HCT116 (cell line): Measurements from ENCODE around the gene NSF. TPM values are rescaled to one million over a fixed set of nuclear protein-coding genes. Genes with fewer than 3 reads are reported as not detected.

Experiments
- ATAC-seq: fragments of 200-7000 bp; cut with Tn5 transposase; 2 replicates; pipeline ENCODE4 v1.9.1; 2020; ENCODE audit warnings: mild to moderate bottlenecking, moderate library complexity
- BruUV-seq: library from RNA; stranded (reverse); fragments of 400-500 nt; replicated peaks from 2 replicates; lab custom pipeline; 2021; lab: Mats Ljungman, UMichigan
- CTCF ChIA-PET: fragments of 300-600 bp; sonication (Branson Sonifier 250); formaldehyde crosslinking; loops from one replicate; lab custom pipeline; 2021; ENCODE audit warnings: antibody characterized with exemption; lab: Charles Lee
- POLR2A ChIA-PET: fragments of 300-600, 350-600 bp; sonication (Branson Sonifier 250); formaldehyde crosslinking; loops from one replicate; lab custom pipeline; 2021; ENCODE audit warnings: antibody characterized with exemption; lab: Charles Lee
- RAD21 ChIA-PET, 2 experiments: fragments of 300-600 bp; sonication (Branson Sonifier 250); formaldehyde crosslinking; loops; one replicate each; lab custom pipeline; 2023; ENCODE audit warnings: low total read pairs in 2 of 2; ENCODE audit not compliant: uncharacterized antibody in 2 of 2, unreplicated experiment in 2 of 2, low non-redundant PET in 1 of 2; lab: Charles Lee
- DNase-seq: peaks from one replicate; pipeline ENCODE4 v3.0.0-alpha.2; 2010; ENCODE audit warnings: low read depth, low spot score
- H2AFZ ChIP-seq: fragments of 200-600 bp; shearing (Covaris generic), sonication (generic); 2 replicates; pipeline ENCODE4 v1.6.1; 2017; ENCODE audit warnings: low read depth, mixed run types, mixed read lengths, antibody characterized with exemption, low read length; ENCODE audit not compliant: poor library complexity, severe bottlenecking
- H3K27ac ChIP-seq: 2 replicates; pipeline ENCODE4 v1.5.1; 2012; ENCODE audit warnings: low read depth, low read length
- H3K27me3 ChIP-seq: fragments of 200-600 bp; sonication (generic); 2 replicates; pipeline ENCODE4 v1.6.1; 2016; ENCODE audit warnings: mixed run types, low read length, mixed read lengths; ENCODE audit not compliant: insufficient read depth
- H3K36me3 ChIP-seq, 2 experiments: fragments of 200-500 bp in 1 of 2; fragments of 200-600 bp in 1 of 2; sonication (Bioruptor generic) in 1 of 2; sonication (generic) in 1 of 2; 2 replicates each; pipeline versions ENCODE4 v1.5.1 to v1.6.1; 2014 to 2016; ENCODE audit warnings: low read length in 2 of 2, inconsistent platforms in 1 of 2, mixed read lengths in 1 of 2, mixed run types in 1 of 2; ENCODE audit not compliant: insufficient read depth in 2 of 2, control insufficient read depth in 1 of 2
- H3K4me1 ChIP-seq, 2 experiments: fragments of 200-600 bp in 1 of 2; sonication (generic) in 1 of 2; 2 replicates each; pipeline versions ENCODE4 v1.5.1 to v1.6.1; 2012 to 2017; ENCODE audit warnings: low read length in 2 of 2, inconsistent platforms in 1 of 2, mild to moderate bottlenecking in 1 of 2, mixed read lengths in 1 of 2, mixed run types in 1 of 2, moderate library complexity in 1 of 2; ENCODE audit not compliant: insufficient read depth in 2 of 2, control insufficient read depth in 1 of 2
- H3K4me2 ChIP-seq: fragments of 200-600 bp; sonication (generic); 2 replicates; pipeline ENCODE4 v1.6.1; 2017; ENCODE audit warnings: mixed run types, low read length, mixed read lengths
- H3K4me3 ChIP-seq, 2 experiments: fragments of 200-600 bp in 1 of 2; sonication (generic) in 1 of 2; replicated peaks in 1 of 2; 2 replicates each; pipeline ENCODE4 v1.5.1; 2011 to 2016; ENCODE audit warnings: low read length in 2 of 2, control low read depth in 1 of 2, low read depth in 1 of 2, mild to moderate bottlenecking in 1 of 2, mixed read lengths in 1 of 2, mixed run types in 1 of 2
- H3K79me2 ChIP-seq: fragments of 200-600 bp; sonication (generic); 2 replicates; pipeline ENCODE4 v1.6.1; 2017; ENCODE audit warnings: mild to moderate bottlenecking, mixed run types, low read length, moderate library complexity, mixed read lengths; ENCODE audit not compliant: insufficient read depth
- H3K9ac ChIP-seq: fragments of 200-600 bp; sonication (generic); 2 replicates; pipeline ENCODE4 v1.6.1; 2016; ENCODE audit warnings: low read length, mixed read lengths
- H3K9me2 ChIP-seq: fragments of 200-600 bp; sonication (generic), shearing (Covaris generic); 2 replicates; pipeline ENCODE4 v1.6.1; 2017; ENCODE audit warnings: mixed run types, mild to moderate bottlenecking, moderate library complexity; ENCODE audit not compliant: insufficient read depth
- H3K9me3 ChIP-seq, 2 experiments: fragments of 200-500 bp in 1 of 2; fragments of 200-600 bp in 1 of 2; sonication (Bioruptor generic) in 1 of 2; sonication (generic) in 1 of 2; 2 replicates each; pipeline ENCODE4 v1.6.1; 2014 to 2017; ENCODE audit warnings: low read length in 2 of 2, mixed read lengths in 2 of 2, inconsistent platforms in 1 of 2, low read depth in 1 of 2, mild to moderate bottlenecking in 1 of 2, mixed run types in 1 of 2, moderate library complexity in 1 of 2; ENCODE audit not compliant: control insufficient read depth in 1 of 2, insufficient read depth in 1 of 2
- H4K20me1 ChIP-seq: fragments of 200-600 bp; sonication (generic), shearing (Covaris generic); 2 replicates; pipeline ENCODE4 v1.6.1; 2017; ENCODE audit warnings: mixed run types, mild to moderate bottlenecking, moderate library complexity; ENCODE audit not compliant: insufficient read depth
- ATF3 ChIP-seq: IDR thresholded peaks from 2 replicates; pipeline ENCODE4 v1.6.1; 2012
- CBX3 ChIP-seq: IDR thresholded peaks from 2 replicates; pipeline ENCODE4 v1.6.1; 2012; ENCODE audit warnings: low read depth
- CEBPB ChIP-seq: IDR thresholded peaks from 2 replicates; pipeline ENCODE4 v1.6.1; 2012; ENCODE audit warnings: low read depth
- EGR1 ChIP-seq: IDR thresholded peaks from 2 replicates; pipeline ENCODE4 v1.6.1; 2012; ENCODE audit warnings: low read depth
- EZH2 ChIP-seq: fragments of 200-600 bp; sonication (generic); IDR thresholded peaks from 2 replicates; pipeline ENCODE4 v1.6.1; 2017; ENCODE audit warnings: antibody characterized with exemption, mixed run types
- EZH2phosphoT487 ChIP-seq: fragments of 200-600 bp; IDR thresholded peaks from 2 replicates; pipeline ENCODE4 v1.6.1; 2018; ENCODE audit warnings: antibody characterized with exemption, borderline replicate concordance
- FOSL1 ChIP-seq: IDR thresholded peaks from 2 replicates; pipeline ENCODE4 v1.6.1; 2012; ENCODE audit warnings: low read depth
- JUND ChIP-seq: IDR thresholded peaks from 2 replicates; pipeline ENCODE4 v1.6.1; 2012
- MAX ChIP-seq: IDR thresholded peaks from 2 replicates; pipeline ENCODE4 v1.6.1; 2012
- POLR2AphosphoS5 ChIP-seq: IDR thresholded peaks from 2 replicates; pipeline ENCODE4 v1.6.1; 2011; ENCODE audit warnings: mild to moderate bottlenecking, low read depth, low read length, moderate library complexity
- RAD21 ChIP-seq: IDR thresholded peaks from 2 replicates; pipeline ENCODE4 v1.6.1; 2012; ENCODE audit warnings: low read depth, mild to moderate bottlenecking
- REST ChIP-seq: IDR thresholded peaks from 2 replicates; pipeline ENCODE4 v1.6.1; 2012; ENCODE audit warnings: low read depth
- SIN3A ChIP-seq: IDR thresholded peaks from 2 replicates; pipeline ENCODE4 v1.6.1; 2012; ENCODE audit warnings: low read depth
- SP1 ChIP-seq: IDR thresholded peaks from 2 replicates; pipeline ENCODE4 v1.6.1; 2012; ENCODE audit warnings: low read depth
- SRF ChIP-seq: IDR thresholded peaks from 2 replicates; pipeline ENCODE4 v1.6.1; 2012; ENCODE audit warnings: low read depth
- ZFX ChIP-seq: fragments of 450-650 bp; IDR thresholded peaks from 2 replicates; pipeline ENCODE4 v1.6.1; 2017
- ZNF274 ChIP-seq: fragments of 200-500 bp; sonication (Bioruptor generic); IDR thresholded peaks from 2 replicates; pipeline ENCODE4 v1.6.1; 2014; ENCODE audit warnings: mild to moderate bottlenecking, low read depth, low read length, inconsistent platforms
- intact Hi-C: fragments of 100-400 bp; cut with micrococcal nuclease; formaldehyde crosslinking; loops from 2 replicates; pipeline ENCODE4 v1.10.0; 2022
- total RNA-seq: library from RNA; stranded (reverse); gene quantifications from one replicate; pipeline ENCODE4 v1.2.1, GENCODE V29; 2021; ENCODE audit not compliant: unreplicated experiment

NSF gene
- total RNA-seq, 1 experiment from 2014 or later, result 61.1 TPM

- ChIA-PET RAD21 (no interaction called here), CTCF (no interaction called here), POLR2A (interaction anchor here (0.9 kb wide), 1 partner anchor 13 kb away, joined by 3 read pairs; no protein-coding TSS in a partner anchor)
- no TSS peak for BruUV-seq
- Histone ChIP-seq H3K27ac (no peak overlapping the region), H3K4me2 (no peak overlapping the region), H3K4me1 (peaks cover 30 to 55% of the 10 kb centered on the region in 2 experiments), H3K9me3 (no peaks in the 10 kb centered on the region), H3K27me3 (no peaks in the 10 kb centered on the region), H3K36me3 (no peaks in the 10 kb centered on the region), H3K9me2 (no peaks in the 10 kb centered on the region), H3K9ac (no peak overlapping the region), H4K20me1 (no peaks in the 10 kb centered on the region), H2AFZ (no peak overlapping the region), H3K4me3 (no peak overlapping the region), H3K79me2 (no peaks in the 10 kb centered on the region)
- TF ChIP-seq MAX, result no peak
- no peak for TF ChIP-seq EZH2phosphoT487
- TF ChIP-seq ATF3, result no peak
- no peak for TF ChIP-seq SIN3A
- no peak for TF ChIP-seq EZH2
- no peak for DNase-seq
- no peak for ATAC-seq
- intact Hi-C loops, result no loop called here
These were observed 172.9 kb downstream of the NSF start for GRCh38 chr17:46763416-46763815.

- RAD21 ChIA-PET, result no interaction called here
- POLR2A ChIA-PET, result interaction anchor here (0.9 kb wide), 1 partner anchor 13 kb away, joined by 3 read pairs; no protein-coding TSS in a partner anchor
- intact Hi-C loops, result no loop called here
- CTCF ChIA-PET, result no interaction called here
- Histone ChIP-seq H3K9me2 (no peaks in the 10 kb centered on the region), H3K4me2 (peak overlapping the region; percentile 37), H3K4me3 (no peak overlapping the region), H3K9me3 (no peaks in the 10 kb centered on the region), H3K27ac (no peak overlapping the region; the same call in 1 of the 2 replicates), H3K9ac (no peak overlapping the region), H3K27me3 (no peaks in the 10 kb centered on the region), H3K79me2 (no peaks in the 10 kb centered on the region), H3K4me1 (peaks cover 28 to 59% of the 10 kb centered on the region in 2 experiments), H4K20me1 (no peaks in the 10 kb centered on the region), H3K36me3 (no peaks in the 10 kb centered on the region), H2AFZ (no peak overlapping the region)
- BruUV-seq, result TSS peak; percentile 13
- DNase-seq, result no peak
- no peak for TF ChIP-seq RAD21
- TF ChIP-seq POLR2AphosphoS5, result no peak
- TF ChIP-seq EGR1, result no peak
- no peak for TF ChIP-seq CEBPB
- no peak for TF ChIP-seq JUND
- no peak for TF ChIP-seq REST
- TF ChIP-seq FOSL1, result no peak
- TF ChIP-seq MAX, result no peak
- TF ChIP-seq SP1, result no peak
- no peak for TF ChIP-seq ZFX
- TF ChIP-seq ATF3, result no peak
- no peak for TF ChIP-seq SRF
- TF ChIP-seq SIN3A, result no peak
- no peak for TF ChIP-seq ZNF274
- TF ChIP-seq CBX3, result no peak
- no peak for TF ChIP-seq EZH2
- ATAC-seq, result no peak
These were observed 173.7 kb downstream of the NSF start for GRCh38 chr17:46764000-46764708.
